ENCODE measurements around the gene CHKB.

Gene CHKB

GRCh38 chr22:50573491-50574382 is 8.9 kb downstream of the CHKB start:
- no peak for DNase-seq (ENCODE audit: low spot score)

- no peak for DNase-seq (ENCODE audit: low spot score)
These were observed 9.7 kb downstream of the CHKB start for GRCh38 chr22:50572965-50573364.

GRCh38 chr22:50571264-50572175 is 11.1 kb downstream of the CHKB start:
- DNase-seq (ENCODE audit: low spot score): no peak

- DNase-seq (ENCODE audit: low spot score): no peak
These were observed 11.8 kb downstream of the CHKB start for GRCh38 chr22:50570861-50571260.

GRCh38 chr22:50569896-50570535 is 12.6 kb downstream of the CHKB start:
- peak; percentile 19 for DNase-seq (ENCODE audit: low spot score)

- DNase-seq (ENCODE audit: low spot score): no peak
These were observed 13.6 kb downstream of the CHKB start for GRCh38 chr22:50569041-50569459.

GRCh38 chr22:50568626-50569025 is 14.0 kb downstream of the CHKB start:
- DNase-seq (ENCODE audit: low spot score): no peak

GRCh38 chr22:50567721-50568252 is 14.9 kb downstream of the CHKB start:
- no peak for DNase-seq (ENCODE audit: low spot score)

GRCh38 chr22:50564289-50564688 is 18.4 kb downstream of the CHKB start:
- no peak for DNase-seq (ENCODE audit: low spot score)

GRCh38 chr22:50563413-50564160 is 19.1 kb downstream of the CHKB start:
- peak; percentile 31 for DNase-seq (ENCODE audit: low spot score)

- DNase-seq (ENCODE audit: low spot score): peak; percentile 96
These were observed 19.9 kb downstream of the CHKB start, which contains the start of gene SYCE3 for GRCh38 chr22:50562523-50563412. Gene SYCE3 (minus strand): TSS chr22:50562919. CDS start chr22:50556405, 6,514 bp downstream.

GRCh38 chr22:50561401-50562358 is 21.0 kb downstream of the CHKB start:
- DNase-seq (ENCODE audit: low spot score): no peak

GRCh38 chr22:50560034-50560433 is 22.6 kb downstream of the CHKB start:
- no peak for DNase-seq (ENCODE audit: low spot score)

GRCh38 chr22:50556703-50557102 is 25.9 kb downstream of the CHKB start:
- no peak for DNase-seq (ENCODE audit: low spot score)

GRCh38 chr22:50553310-50553709 is 29.3 kb downstream of the CHKB start:
- no peak for DNase-seq (ENCODE audit: low spot score)

GRCh38 chr22:50551160-50551752 is 31.4 kb downstream of the CHKB start:
- DNase-seq (ENCODE audit: low spot score): no peak

- DNase-seq (ENCODE audit: low spot score): peak; percentile 9
These were observed 32.3 kb downstream of the CHKB start for GRCh38 chr22:50550395-50550794.

All from iPS-NIHi11 (cell line).